ENCODE data around the gene GPR152.

DNA sequence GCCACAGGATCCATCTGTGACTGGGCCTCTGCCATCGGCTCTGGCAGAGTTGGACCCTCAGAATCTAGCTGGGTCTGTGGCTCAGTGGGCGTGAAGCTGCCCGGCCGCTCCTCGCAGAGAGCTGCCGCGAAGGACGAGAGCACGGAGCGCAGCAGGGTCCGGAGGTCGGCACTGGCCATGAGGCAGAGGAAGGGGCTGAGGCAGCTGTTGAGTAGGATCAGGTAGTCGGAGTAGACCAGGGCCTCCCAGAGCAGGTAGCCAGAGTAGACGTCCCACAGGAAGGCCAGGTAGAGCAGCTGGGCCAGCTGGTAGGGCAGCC, 912 bp downstream of the GPR152 start:
- no peak for TF ChIP-seq RAD21 (IDR thresholded peaks at IDR 0.05; ENCODE audit: low read depth)
- no peak for TF ChIP-seq SP1 (IDR thresholded peaks at IDR 0.05; ENCODE audit: low read depth)
- TF ChIP-seq, protein P1, sequence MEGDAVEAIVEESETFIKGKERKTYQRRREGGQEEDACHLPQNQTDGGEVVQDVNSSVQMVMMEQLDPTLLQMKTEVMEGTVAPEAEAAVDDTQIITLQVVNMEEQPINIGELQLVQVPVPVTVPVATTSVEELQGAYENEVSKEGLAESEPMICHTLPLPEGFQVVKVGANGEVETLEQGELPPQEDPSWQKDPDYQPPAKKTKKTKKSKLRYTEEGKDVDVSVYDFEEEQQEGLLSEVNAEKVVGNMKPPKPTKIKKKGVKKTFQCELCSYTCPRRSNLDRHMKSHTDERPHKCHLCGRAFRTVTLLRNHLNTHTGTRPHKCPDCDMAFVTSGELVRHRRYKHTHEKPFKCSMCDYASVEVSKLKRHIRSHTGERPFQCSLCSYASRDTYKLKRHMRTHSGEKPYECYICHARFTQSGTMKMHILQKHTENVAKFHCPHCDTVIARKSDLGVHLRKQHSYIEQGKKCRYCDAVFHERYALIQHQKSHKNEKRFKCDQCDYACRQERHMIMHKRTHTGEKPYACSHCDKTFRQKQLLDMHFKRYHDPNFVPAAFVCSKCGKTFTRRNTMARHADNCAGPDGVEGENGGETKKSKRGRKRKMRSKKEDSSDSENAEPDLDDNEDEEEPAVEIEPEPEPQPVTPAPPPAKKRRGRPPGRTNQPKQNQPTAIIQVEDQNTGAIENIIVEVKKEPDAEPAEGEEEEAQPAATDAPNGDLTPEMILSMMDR (IDR thresholded peaks at IDR 0.05 in 2 of 3, conservative IDR thresholded peaks at IDR 0.05 in 1 of 3; ENCODE audit: borderline replicate concordance in 1 of 3, insufficient read depth in 1 of 3, low read depth in 2 of 3, low read length in 2 of 3), result no peak
- no peak for TF ChIP-seq ZNF274 (IDR thresholded peaks at IDR 0.05; ENCODE audit: low read depth, low read length)
- TF ChIP-seq, protein P2, sequence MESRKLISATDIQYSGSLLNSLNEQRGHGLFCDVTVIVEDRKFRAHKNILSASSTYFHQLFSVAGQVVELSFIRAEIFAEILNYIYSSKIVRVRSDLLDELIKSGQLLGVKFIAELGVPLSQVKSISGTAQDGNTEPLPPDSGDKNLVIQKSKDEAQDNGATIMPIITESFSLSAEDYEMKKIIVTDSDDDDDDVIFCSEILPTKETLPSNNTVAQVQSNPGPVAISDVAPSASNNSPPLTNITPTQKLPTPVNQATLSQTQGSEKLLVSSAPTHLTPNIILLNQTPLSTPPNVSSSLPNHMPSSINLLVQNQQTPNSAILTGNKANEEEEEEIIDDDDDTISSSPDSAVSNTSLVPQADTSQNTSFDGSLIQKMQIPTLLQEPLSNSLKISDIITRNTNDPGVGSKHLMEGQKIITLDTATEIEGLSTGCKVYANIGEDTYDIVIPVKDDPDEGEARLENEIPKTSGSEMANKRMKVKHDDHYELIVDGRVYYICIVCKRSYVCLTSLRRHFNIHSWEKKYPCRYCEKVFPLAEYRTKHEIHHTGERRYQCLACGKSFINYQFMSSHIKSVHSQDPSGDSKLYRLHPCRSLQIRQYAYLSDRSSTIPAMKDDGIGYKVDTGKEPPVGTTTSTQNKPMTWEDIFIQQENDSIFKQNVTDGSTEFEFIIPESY (IDR thresholded peaks at IDR 0.05; ENCODE audit: extremely low read depth, insufficient replicate concordance, low read length), result no peak

Measured in HCT116 (cell line).